GM12872 (cell line): Measurements from ENCODE around the gene CALM3.
A peak's percentile ranks its signal among the peaks of the same experiment; 100 is the strongest.

Source experiments
- CTCF ChIP-seq: IDR thresholded peaks from 3 replicates; pipeline ENCODE4 v1.5.1; 2011; ENCODE audit warnings: low read depth, mild to moderate bottlenecking, low read length, moderate library complexity; ENCODE audit not compliant: insufficient read depth

The CALM3 gene

GRCh38 chr19:46620267-46620666 is 19.1 kb downstream of the CALM3 start:
- no peak for TF ChIP-seq CTCF

GRCh38 chr19:46620716-46621115 is 19.6 kb downstream of the CALM3 start:
- TF ChIP-seq CTCF: no peak

GRCh38 chr19:46621191-46622117 is 20.3 kb downstream of the CALM3 start:
- TF ChIP-seq CTCF: 0 out of 3 replicates have a peak, but pooled peaks have one; percentile 6

GRCh38 chr19:46622118-46622446 is 21.0 kb downstream of the CALM3 start:
- no peak for TF ChIP-seq CTCF

- no peak for TF ChIP-seq CTCF
These were observed 22.9 kb downstream of the CALM3 start for GRCh38 chr19:46623915-46624502.

GRCh38 chr19:46624958-46625661 is 24.0 kb downstream of the CALM3 start, which contains the start of gene PTGIR:
TSS of gene PTGIR (minus strand) at chr19:46625089. CDS start at chr19:46624225, 864 bp downstream.
- TF ChIP-seq CTCF: no peak

- no peak for TF ChIP-seq CTCF
These were observed 24.6 kb downstream of the CALM3 start for GRCh38 chr19:46625731-46626130.
